MM.1S (cell line): Measurements from ENCODE around the gene BORCS8.

Source experiments
- DNase-seq: peaks from one replicate; pipeline ENCODE4 v3.0.0-alpha.2; 2015
- H2AFZ ChIP-seq: fragments of 300-600 bp; sonication (generic); 2 replicates; pipeline ENCODE4 v1.6.0; 2016; ENCODE audit warnings: antibody characterized with exemption, low read length
- H3F3A ChIP-seq: fragments of 300-600 bp; sonication (generic); 2 replicates; pipeline ENCODE4 v1.6.1; 2016; ENCODE audit warnings: mild to moderate bottlenecking, antibody characterized with exemption, low read length, moderate library complexity, mixed read lengths; ENCODE audit not compliant: insufficient read depth
- H3K27ac ChIP-seq: fragments of 300-600 bp; sonication (generic); 2 replicates; pipeline ENCODE4 v1.5.1; 2016; ENCODE audit warnings: mild to moderate bottlenecking, low read length
- H3K27me3 ChIP-seq: fragments of 300-600 bp; sonication (generic); replicated peaks from 2 replicates; pipeline ENCODE4 v1.6.0; 2016; ENCODE audit warnings: low read length; ENCODE audit not compliant: insufficient read depth
- H3K36me3 ChIP-seq: fragments of 300-600 bp; sonication (generic); replicated peaks from 2 replicates; pipeline ENCODE4 v1.6.1; 2016; ENCODE audit warnings: mild to moderate bottlenecking, low read length, mixed read lengths; ENCODE audit not compliant: insufficient read depth
- H3K4me1 ChIP-seq: fragments of 300-600 bp; sonication (generic); 2 replicates; pipeline ENCODE4 v1.6.1; 2016; ENCODE audit warnings: low read length, mixed read lengths
- H3K4me2 ChIP-seq: fragments of 300-600 bp; sonication (generic); 2 replicates; pipeline ENCODE4 v1.6.0; 2016; ENCODE audit warnings: low read depth, low read length
- H3K4me3 ChIP-seq: fragments of 300-600 bp; sonication (generic); 2 replicates; pipeline ENCODE4 v1.5.1; 2016; ENCODE audit warnings: low read length, mixed read lengths
- H3K79me2 ChIP-seq: fragments of 300-600 bp; sonication (generic); 2 replicates; pipeline ENCODE4 v1.6.1; 2016; ENCODE audit warnings: mixed run types, low read length, mixed read lengths
- H3K9ac ChIP-seq: fragments of 300-600 bp; sonication (generic); 2 replicates; pipeline ENCODE4 v1.6.1; 2016; ENCODE audit warnings: low read length, mixed read lengths
- H3K9me2 ChIP-seq: fragments of 300-600 bp; sonication (generic); replicated peaks from 2 replicates; pipeline ENCODE4 v1.6.1; 2016; ENCODE audit warnings: mild to moderate bottlenecking, low read length, mixed read lengths; ENCODE audit not compliant: insufficient read depth
- H3K9me3 ChIP-seq: fragments of 300-600 bp; sonication (generic); replicated peaks from 2 replicates; pipeline ENCODE4 v1.6.1; 2016; ENCODE audit warnings: mild to moderate bottlenecking, low read length, mixed read lengths; ENCODE audit not compliant: insufficient read depth
- H4K20me1 ChIP-seq: fragments of 300-600 bp; sonication (generic); 2 replicates; pipeline ENCODE4 v1.6.1; 2016; ENCODE audit warnings: mild to moderate bottlenecking, low read length, moderate library complexity, mixed read lengths; ENCODE audit not compliant: insufficient read depth
- CTCF ChIP-seq: fragments of 300-600 bp; sonication (generic); IDR thresholded peaks from 2 replicates; pipeline ENCODE4 v1.5.1; 2016; ENCODE audit warnings: antibody characterized with exemption, low read length, mixed read lengths
- EZH2 ChIP-seq: fragments of 300-600 bp; sonication (generic); optimal IDR thresholded peaks from 2 replicates; pipeline ENCODE3; 2017; ENCODE audit warnings: low read depth, mild to moderate bottlenecking, antibody characterized with exemption, low read length, mixed read lengths
- EZH2phosphoT487 ChIP-seq: fragments of 300-600 bp; sonication (generic); IDR thresholded peaks from 2 replicates; pipeline ENCODE4 v1.6.1; 2018; ENCODE audit warnings: antibody characterized with exemption, low read length

Gene BORCS8

GRCh38 chr19:19131989-19132388, 60.0 kb downstream of the BORCS8 start:
- no peaks in the 10 kb centered on the region for H3K9me3 ChIP-seq
- no peak overlapping the region for H3K9ac ChIP-seq

More at GRCh38 chr19:19131989-19132388, 60.0 kb downstream of the BORCS8 start:
- H2AFZ ChIP-seq = no peak overlapping the region
- H3K9me2 ChIP-seq = no peaks in the 10 kb centered on the region
- H3K4me2 ChIP-seq = no peak overlapping the region
- TF ChIP-seq CTCF = no peak
- TF ChIP-seq EZH2phosphoT487 = no peak
- TF ChIP-seq EZH2 = no peak
- H3F3A ChIP-seq = no peaks in the 10 kb centered on the region
- H3K27me3 ChIP-seq = no peaks in the 10 kb centered on the region
- no peak for DNase-seq
- no peak overlapping the region for H3K27ac ChIP-seq
- H3K4me1 ChIP-seq = no peaks in the 10 kb centered on the region
- no peaks in the 10 kb centered on the region for H3K36me3 ChIP-seq
- no peaks in the 10 kb centered on the region for H4K20me1 ChIP-seq
- no peak overlapping the region for H3K4me3 ChIP-seq
- H3K79me2 ChIP-seq = peaks cover 1% of the 10 kb centered on the region
